Activated effector memory CD4-positive, alpha-beta T cell treated with Interleukin-2 at 50 U/mL for 16 hours (primary cell): ENCODE measurements around the gene VWA3A.
"Not testable (repeated sequence)": the region's sequence is repeated elsewhere in the genome, so short reads cannot be mapped to it uniquely, and the experiment has no call there.

Source experiments
- DNase-seq: peaks from one replicate; pipeline ENCODE4 v3.0.0-alpha.2; 2020

Gene VWA3A

GRCh38 chr16:22092143-22092933 lies at the start of gene VWA3A:
VWA3A (plus strand) TSS chr16:22092541; CDS start chr16:22092638, 97 bp downstream.
- DNase-seq, result no peak

- not testable (repeated sequence) for DNase-seq
These were observed 48.5 kb upstream of the VWA3A start for GRCh38 chr16:22043882-22044281.

DNA sequence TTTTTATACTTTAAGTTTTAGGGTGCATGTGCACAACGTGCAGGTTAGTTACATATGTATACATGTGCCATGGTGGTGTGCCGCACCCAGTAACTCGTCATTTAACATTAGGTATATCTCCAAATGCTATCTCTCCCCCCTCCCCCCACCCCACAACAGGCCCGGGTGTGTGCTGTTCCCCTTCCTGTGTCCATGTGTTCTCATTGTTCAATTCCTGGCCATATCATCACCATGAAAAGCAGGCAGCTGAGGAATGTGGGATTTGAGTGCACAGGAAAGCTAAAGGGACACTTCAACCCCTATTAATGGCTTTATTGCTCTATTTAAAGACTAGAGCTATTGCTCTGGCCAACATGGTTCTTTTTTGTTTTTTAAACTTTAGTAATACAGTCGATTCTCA lies 46.5 kb upstream of the VWA3A start:
- not testable (repeated sequence) for DNase-seq

DNA sequence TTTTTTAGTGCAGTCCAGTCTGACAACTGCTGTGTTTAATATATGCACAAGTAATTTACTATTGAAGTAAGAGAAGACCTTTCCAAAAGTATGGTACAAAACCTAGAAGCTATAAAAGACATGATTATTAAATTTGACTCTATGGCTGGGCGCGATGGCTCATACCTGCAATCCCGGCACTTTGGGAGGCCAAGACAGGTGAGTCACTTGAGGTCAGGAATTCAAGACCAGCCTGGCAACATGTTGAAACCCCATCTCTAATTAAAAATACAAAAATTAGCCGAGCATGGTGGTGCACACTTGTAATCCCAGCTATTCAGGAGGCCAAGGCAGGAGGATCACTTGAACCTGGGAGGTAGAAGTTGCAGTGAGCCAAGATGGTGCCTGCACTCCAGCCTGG lies 41.4 kb upstream of the VWA3A start:
- no peak for DNase-seq

- DNase-seq, result no peak
These were observed 39.4 kb upstream of the VWA3A start for GRCh38 chr16:22052980-22053379.

DNA sequence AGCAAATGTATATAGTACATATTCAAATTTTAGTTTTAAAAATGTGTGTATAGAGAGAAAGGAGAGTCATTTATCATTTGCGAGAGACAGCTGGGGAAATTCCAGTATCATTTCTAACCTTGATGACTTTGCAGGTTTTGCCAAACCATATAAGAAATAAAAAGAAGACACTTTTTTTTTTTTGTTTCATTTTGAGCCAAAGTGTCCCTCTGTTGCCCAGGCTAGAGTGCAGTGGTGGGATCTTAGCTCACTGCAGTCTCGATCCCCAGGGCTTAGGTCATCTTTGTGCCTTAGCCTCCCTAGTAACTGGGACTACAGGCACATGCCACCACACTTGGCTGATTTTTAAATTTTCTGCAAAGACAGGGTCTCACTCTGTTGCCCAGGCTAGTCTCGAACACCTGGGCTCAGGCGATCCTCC lies 38.4 kb upstream of the VWA3A start:
- DNase-seq, result no peak

- DNase-seq, result no peak
These were observed 37.3 kb upstream of the VWA3A start for GRCh38 chr16:22054847-22055590.

DNA sequence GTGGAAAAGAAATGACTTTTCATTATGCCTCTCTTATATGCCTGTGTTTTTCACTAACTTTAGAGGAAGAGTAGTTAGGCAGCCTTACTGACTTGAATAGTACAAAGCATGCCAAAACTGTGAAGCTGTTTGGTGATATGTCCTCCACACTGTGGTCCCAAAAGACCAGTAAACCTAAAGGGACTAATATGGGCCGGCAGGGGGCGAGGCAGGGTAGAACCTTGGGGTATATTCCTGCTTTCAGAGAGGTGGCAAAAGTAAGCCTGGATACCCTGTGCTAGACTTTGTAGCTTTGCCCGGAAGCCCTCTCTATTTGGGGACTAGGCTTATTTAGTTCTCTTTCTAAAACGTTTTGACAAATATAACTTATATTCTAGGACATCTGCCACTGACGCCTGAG lies 36.5 kb upstream of the VWA3A start:
- DNase-seq, result no peak

DNA sequence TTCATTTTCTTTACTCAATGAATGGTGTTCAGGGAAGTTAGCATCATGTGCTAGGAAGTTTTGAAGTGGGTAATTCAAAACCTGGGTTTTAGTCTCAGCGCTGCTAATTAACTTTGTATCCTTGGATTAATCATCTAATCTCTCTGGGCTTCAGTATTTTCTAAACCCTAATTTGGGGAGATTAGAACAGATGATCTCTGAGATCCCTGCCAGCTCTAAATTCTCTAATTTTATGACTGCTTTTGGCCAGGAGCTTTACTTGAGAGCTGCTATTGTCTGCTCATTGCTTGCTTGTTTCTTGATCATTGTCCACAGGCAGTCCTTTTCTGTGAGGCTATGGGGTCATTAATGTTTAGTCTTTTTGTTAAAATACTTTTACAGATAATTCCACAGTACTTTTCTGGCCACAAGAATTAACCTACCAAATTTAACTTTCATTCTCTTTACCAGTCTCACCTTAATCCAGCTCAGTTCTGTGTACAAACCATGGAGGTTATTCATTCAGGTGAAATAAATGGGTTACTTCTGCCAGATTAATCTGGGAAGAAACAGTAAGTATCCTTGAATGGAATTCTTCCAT lies 28.4 kb upstream of the VWA3A start:
- DNase-seq, result no peak

GRCh38 chr16:22065252-22065651 lies 27.1 kb upstream of the VWA3A start:
- DNase-seq, result no peak

DNA sequence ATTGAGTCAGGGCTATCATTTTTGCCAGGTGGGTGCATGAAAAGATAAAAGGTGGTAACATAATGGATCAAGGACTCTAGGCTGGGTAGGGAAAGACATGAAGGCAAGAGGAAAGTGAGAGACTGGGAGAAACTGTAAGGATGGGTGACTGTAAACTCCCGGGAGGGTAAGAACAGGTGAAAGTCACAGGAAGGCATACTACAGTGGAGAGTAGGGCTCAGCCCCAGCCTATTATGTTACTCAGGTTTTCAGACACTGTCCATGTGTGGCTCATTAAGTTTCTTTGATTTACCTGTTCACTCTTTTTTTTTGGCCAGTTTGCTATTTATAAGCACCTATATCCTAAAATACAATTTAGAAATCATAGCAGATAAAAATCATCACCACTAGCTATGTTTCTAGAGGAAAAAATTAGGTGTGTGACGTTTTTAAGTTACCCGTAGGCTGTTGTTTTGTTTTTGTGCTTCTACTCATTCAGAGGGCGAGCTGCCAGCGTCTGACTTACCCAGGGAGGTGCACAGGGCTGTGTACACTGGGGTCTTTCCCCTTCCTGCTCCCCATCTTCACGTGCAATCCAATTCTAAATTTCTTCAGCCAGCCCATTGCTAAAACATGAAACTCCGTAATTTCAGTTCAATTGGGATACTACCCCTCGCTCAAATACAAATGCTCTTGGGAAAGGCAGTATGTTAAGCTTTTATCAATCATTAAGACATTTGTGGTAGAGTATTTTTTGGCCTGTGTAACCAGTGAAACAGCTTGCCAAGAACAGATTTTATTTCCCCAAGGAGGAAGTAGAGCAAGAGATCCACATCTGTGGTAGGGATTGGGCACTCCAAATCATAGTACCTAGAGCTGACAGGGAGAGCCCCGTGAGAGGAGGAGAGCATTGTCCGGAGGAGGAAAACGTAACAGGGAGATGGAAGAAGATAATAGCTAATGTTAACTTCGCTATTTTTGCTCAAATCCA lies 21.7 kb upstream of the VWA3A start:
- DNase-seq, result no peak

- no peak for DNase-seq
These were observed 20.9 kb upstream of the VWA3A start for GRCh38 chr16:22071331-22071910.

DNA sequence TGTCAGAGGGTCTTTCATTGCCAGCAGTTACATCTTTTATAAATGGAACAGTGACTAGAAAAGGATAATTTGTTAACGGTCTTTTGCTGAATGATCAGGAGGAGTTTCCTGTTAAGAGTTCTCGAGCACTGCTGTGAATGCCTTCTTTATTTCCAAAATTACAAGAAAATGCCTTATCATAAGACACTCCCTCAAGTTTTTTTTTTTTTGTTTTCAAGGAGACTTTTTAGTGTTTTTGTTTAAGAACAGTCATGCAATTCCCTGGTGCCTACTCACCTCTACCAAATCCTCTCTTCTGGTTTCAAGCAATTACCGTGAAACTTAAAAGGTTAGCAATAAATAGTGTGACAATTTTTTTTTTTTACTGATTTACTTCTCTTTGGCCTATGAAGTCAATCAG lies 19.0 kb upstream of the VWA3A start:
- no peak for DNase-seq

GRCh38 chr16:22075043-22075757 lies 17.1 kb upstream of the VWA3A start:
- no peak for DNase-seq

GRCh38 chr16:22075776-22076175 lies 16.6 kb upstream of the VWA3A start:
- DNase-seq, result no peak

GRCh38 chr16:22077700-22078313 lies 14.5 kb upstream of the VWA3A start:
- DNase-seq, result peak; percentile 43

DNA sequence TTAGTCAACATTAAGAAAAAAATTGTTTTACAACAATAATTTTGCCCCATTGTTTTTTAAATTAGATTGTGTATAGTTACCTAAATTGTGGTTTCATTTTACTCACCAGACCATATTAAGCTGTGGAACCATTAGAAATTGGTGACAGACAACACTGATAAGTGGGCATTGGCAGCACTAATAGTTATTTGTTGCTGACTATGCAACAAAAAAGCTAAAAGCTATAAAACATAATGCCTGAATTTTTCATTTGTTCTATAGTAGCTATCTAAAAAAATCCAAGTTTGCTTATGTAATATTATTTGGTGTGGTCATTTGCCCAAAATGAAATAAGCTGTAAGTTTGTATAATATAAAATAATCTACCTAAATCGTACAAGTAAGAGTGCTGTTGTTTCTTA lies 13.7 kb upstream of the VWA3A start:
- DNase-seq, result no peak

- no peak for DNase-seq
These were observed 11.3 kb upstream of the VWA3A start for GRCh38 chr16:22081050-22081449.

DNA sequence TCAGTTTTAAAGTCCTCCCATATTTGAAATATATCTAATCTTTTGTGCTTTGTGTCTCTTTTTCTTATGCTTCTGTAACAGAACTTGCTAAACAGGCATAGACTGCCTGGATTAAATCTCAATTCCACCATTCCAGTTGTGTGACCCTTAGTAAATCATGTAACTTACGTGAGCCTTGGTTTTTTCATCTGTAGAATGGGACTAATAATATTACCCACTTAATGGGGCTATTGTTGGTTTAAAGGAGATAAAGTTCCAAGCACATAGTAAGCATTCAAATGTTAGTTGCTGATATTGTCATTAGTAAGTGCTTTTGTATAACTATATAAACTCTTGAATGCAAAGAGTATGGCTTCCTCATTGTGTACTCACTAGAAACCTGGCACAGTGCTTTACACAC lies 5.9 kb upstream of the VWA3A start:
- no peak for DNase-seq

DNA sequence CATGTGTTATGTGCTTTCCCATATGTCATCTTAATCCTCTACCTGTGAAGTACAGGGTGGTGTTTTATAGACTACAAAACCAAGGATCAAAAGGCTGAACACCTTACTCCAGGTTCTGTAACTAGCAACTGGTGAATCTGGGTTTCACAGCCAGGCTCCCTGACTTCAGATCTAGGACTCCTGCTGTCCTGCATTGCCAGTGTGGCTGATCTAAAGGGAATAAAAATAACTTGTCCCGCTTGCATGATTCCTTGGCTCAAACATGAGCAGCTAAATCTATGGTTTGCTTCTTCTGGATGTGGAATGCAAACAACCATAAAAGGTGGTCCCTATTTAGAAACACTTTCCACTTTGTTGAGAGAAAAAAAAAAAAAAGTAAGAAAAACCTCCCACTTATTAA lies 3.7 kb upstream of the VWA3A start:
- DNase-seq, result no peak

GRCh38 chr16:22089910-22090309 lies 2.4 kb upstream of the VWA3A start:
- DNase-seq, result no peak
